Measurements from ENCODE around the gene SEPSECS.

SEPSECS gene

GRCh38 chr4:25109511-25109910 lies 50.7 kb downstream of the SEPSECS start:
- Histone ChIP-seq H3K4me1 (ENCODE audit: control insufficient read depth, insufficient read depth, low read length, poor library complexity, severe bottlenecking) (peaks cover 4% of the 10 kb centered on the region), H3K4me3 (ENCODE audit: extremely low read depth, insufficient read depth, low read length, poor library complexity, severe bottlenecking) (no peak overlapping the region), H3K27ac (ENCODE audit: low read depth, low read length, severe bottlenecking) (no peak overlapping the region), H3K9me3 (ENCODE audit: control insufficient read depth, low read length) (no peaks in the 10 kb centered on the region), H3K36me3 (ENCODE audit: control insufficient read depth, insufficient read depth, low read length) (no peaks in the 10 kb centered on the region)
- WGBS, 2 experiments (ENCODE audit: insufficient coverage in 2 of 2) = 89% methylated on average over 3 of the region's 4 CpGs; no CpG with 5 or more reads in 1 of the 2 experiments

- Histone ChIP-seq H3K9me3 (ENCODE audit: control insufficient read depth, low read length) (no peaks in the 10 kb centered on the region), H3K27ac (ENCODE audit: low read depth, low read length, severe bottlenecking) (no peak overlapping the region), H3K4me1 (ENCODE audit: control insufficient read depth, insufficient read depth, low read length, poor library complexity, severe bottlenecking) (no peaks in the 10 kb centered on the region), H3K4me3 (ENCODE audit: extremely low read depth, insufficient read depth, low read length, poor library complexity, severe bottlenecking) (no peak overlapping the region), H3K36me3 (ENCODE audit: control insufficient read depth, insufficient read depth, low read length) (no peaks in the 10 kb centered on the region)
- 95 to 97% methylated on average over 4 of the region's 4 CpGs for WGBS, 2 experiments (ENCODE audit: insufficient coverage in 2 of 2)
Measured at GRCh38 chr4:25108556-25108955, 51.7 kb downstream of the SEPSECS start.

- Histone ChIP-seq H3K4me3 (ENCODE audit: extremely low read depth, insufficient read depth, low read length, poor library complexity, severe bottlenecking) (no peak overlapping the region), H3K9me3 (ENCODE audit: control insufficient read depth, low read length) (no peaks in the 10 kb centered on the region), H3K36me3 (ENCODE audit: control insufficient read depth, insufficient read depth, low read length) (no peaks in the 10 kb centered on the region), H3K27ac (ENCODE audit: low read depth, low read length, severe bottlenecking) (no peak overlapping the region), H3K4me1 (ENCODE audit: control insufficient read depth, insufficient read depth, low read length, poor library complexity, severe bottlenecking) (no peaks in the 10 kb centered on the region)
- WGBS, 2 experiments (ENCODE audit: insufficient coverage in 2 of 2) = 93 to 96% methylated on average over 3 of the region's 6 CpGs
Measured at GRCh38 chr4:25107827-25108516, 52.3 kb downstream of the SEPSECS start.

GRCh38 chr4:25106363-25107151 lies 53.7 kb downstream of the SEPSECS start:
- 96 to 99% methylated on average over 14 of the region's 14 CpGs for WGBS, 2 experiments (ENCODE audit: insufficient coverage in 2 of 2)
- Histone ChIP-seq H3K36me3 (ENCODE audit: control insufficient read depth, insufficient read depth, low read length) (no peaks in the 10 kb centered on the region), H3K4me3 (ENCODE audit: extremely low read depth, insufficient read depth, low read length, poor library complexity, severe bottlenecking) (no peak overlapping the region), H3K4me1 (ENCODE audit: control insufficient read depth, insufficient read depth, low read length, poor library complexity, severe bottlenecking) (no peaks in the 10 kb centered on the region), H3K9me3 (ENCODE audit: control insufficient read depth, low read length) (no peaks in the 10 kb centered on the region), H3K27ac (ENCODE audit: low read depth, low read length, severe bottlenecking) (no peak overlapping the region)

- no peaks in the 10 kb centered on the region for H3K4me1 ChIP-seq (ENCODE audit: control insufficient read depth, insufficient read depth, low read length, poor library complexity, severe bottlenecking)
- WGBS, 2 experiments (ENCODE audit: insufficient coverage in 2 of 2) = 95 to 96% methylated on average over 3 of the region's 3 CpGs
- no peak overlapping the region for H3K4me3 ChIP-seq (ENCODE audit: extremely low read depth, insufficient read depth, low read length, poor library complexity, severe bottlenecking)
- H3K27ac ChIP-seq (ENCODE audit: low read depth, low read length, severe bottlenecking) = no peak overlapping the region
- no peaks in the 10 kb centered on the region for H3K36me3 ChIP-seq (ENCODE audit: control insufficient read depth, insufficient read depth, low read length)
- no peaks in the 10 kb centered on the region for H3K9me3 ChIP-seq (ENCODE audit: control insufficient read depth, low read length)
Measured at GRCh38 chr4:25104591-25104990, 55.7 kb downstream of the SEPSECS start.

- 100% methylated on average over 2 of the region's 4 CpGs; no CpG with 5 or more reads in 1 of the 2 experiments for WGBS, 2 experiments (ENCODE audit: insufficient coverage in 2 of 2)
- H3K4me3 ChIP-seq (ENCODE audit: extremely low read depth, insufficient read depth, low read length, poor library complexity, severe bottlenecking) = no peak overlapping the region
- no peaks in the 10 kb centered on the region for H3K4me1 ChIP-seq (ENCODE audit: control insufficient read depth, insufficient read depth, low read length, poor library complexity, severe bottlenecking)
- no peaks in the 10 kb centered on the region for H3K36me3 ChIP-seq (ENCODE audit: control insufficient read depth, insufficient read depth, low read length)
- H3K27ac ChIP-seq (ENCODE audit: low read depth, low read length, severe bottlenecking) = no peak overlapping the region
- H3K9me3 ChIP-seq (ENCODE audit: control insufficient read depth, low read length) = no peaks in the 10 kb centered on the region
Measured at GRCh38 chr4:25103418-25103817, 56.8 kb downstream of the SEPSECS start.

GRCh38 chr4:25101836-25102235 lies 58.4 kb downstream of the SEPSECS start:
- Histone ChIP-seq H3K36me3 (ENCODE audit: control insufficient read depth, insufficient read depth, low read length) (no peaks in the 10 kb centered on the region), H3K9me3 (ENCODE audit: control insufficient read depth, low read length) (no peaks in the 10 kb centered on the region), H3K4me3 (ENCODE audit: extremely low read depth, insufficient read depth, low read length, poor library complexity, severe bottlenecking) (no peak overlapping the region), H3K4me1 (ENCODE audit: control insufficient read depth, insufficient read depth, low read length, poor library complexity, severe bottlenecking) (no peaks in the 10 kb centered on the region), H3K27ac (ENCODE audit: low read depth, low read length, severe bottlenecking) (no peak overlapping the region)
- 90 to 93% methylated on average over 3 to 4 of the region's 5 CpGs for WGBS, 2 experiments (ENCODE audit: insufficient coverage in 2 of 2)

- Histone ChIP-seq H3K4me1 (ENCODE audit: control insufficient read depth, insufficient read depth, low read length, poor library complexity, severe bottlenecking) (no peaks in the 10 kb centered on the region), H3K4me3 (ENCODE audit: extremely low read depth, insufficient read depth, low read length, poor library complexity, severe bottlenecking) (no peak overlapping the region), H3K36me3 (ENCODE audit: control insufficient read depth, insufficient read depth, low read length) (no peaks in the 10 kb centered on the region)
Measured at GRCh38 chr4:25100710-25101109, 59.5 kb downstream of the SEPSECS start.

GRCh38 chr4:25100021-25100555 lies 60.2 kb downstream of the SEPSECS start:
- no peaks in the 10 kb centered on the region for H3K36me3 ChIP-seq (ENCODE audit: control insufficient read depth, insufficient read depth, low read length)
- no peak overlapping the region for H3K27ac ChIP-seq (ENCODE audit: low read depth, low read length, severe bottlenecking)

More at GRCh38 chr4:25100710-25101109, 59.5 kb downstream of the SEPSECS start:
- Histone ChIP-seq H3K27ac (ENCODE audit: low read depth, low read length, severe bottlenecking) (no peak overlapping the region), H3K9me3 (ENCODE audit: control insufficient read depth, low read length) (no peaks in the 10 kb centered on the region)

GRCh38 chr4:25098964-25099891 lies 61.0 kb downstream of the SEPSECS start:
- no peaks in the 10 kb centered on the region for H3K9me3 ChIP-seq (ENCODE audit: control insufficient read depth, low read length)
- H3K27ac ChIP-seq (ENCODE audit: low read depth, low read length, severe bottlenecking) = no peak overlapping the region
- H3K4me1 ChIP-seq (ENCODE audit: control insufficient read depth, insufficient read depth, low read length, poor library complexity, severe bottlenecking) = no peaks in the 10 kb centered on the region
- H3K4me3 ChIP-seq (ENCODE audit: extremely low read depth, insufficient read depth, low read length, poor library complexity, severe bottlenecking) = no peak overlapping the region
- H3K36me3 ChIP-seq (ENCODE audit: control insufficient read depth, insufficient read depth, low read length) = no peaks in the 10 kb centered on the region
- WGBS, 2 experiments (ENCODE audit: insufficient coverage in 2 of 2) = 83 to 85% methylated on average over 8 to 9 of the region's 10 CpGs

More at GRCh38 chr4:25100021-25100555, 60.2 kb downstream of the SEPSECS start:
- H3K4me1 ChIP-seq (ENCODE audit: control insufficient read depth, insufficient read depth, low read length, poor library complexity, severe bottlenecking) = no peaks in the 10 kb centered on the region
- no peak overlapping the region for H3K4me3 ChIP-seq (ENCODE audit: extremely low read depth, insufficient read depth, low read length, poor library complexity, severe bottlenecking)
- no peaks in the 10 kb centered on the region for H3K9me3 ChIP-seq (ENCODE audit: control insufficient read depth, low read length)
- whole genome bisulfite sequencing, 2 experiments (ENCODE audit: insufficient coverage in 2 of 2) = 80 to 86% methylated on average over 2 to 4 of the region's 4 CpGs

All from mesodermal cell (in vitro differentiated cells).